D721Med (cell line): Measurements from ENCODE around the gene OBSCN.

Experiments
- DNase-seq: peaks from one replicate; pipeline ENCODE4 v3.0.0; 2011; ENCODE audit warnings: low spot score; ENCODE audit not compliant: insufficient read length
- FAIRE-seq: peaks from 2 replicates; lab custom pipeline; 2011; peaks lifted over from hg19 to GRCh38; lab: Jason Lieb, UNC
- TF ChIP-seq, protein P1 (sequence below): IDR thresholded peaks from 2 replicates; pipeline ENCODE4 v1.5.1; 2012; ENCODE audit warnings: mild to moderate bottlenecking, control low read depth; ENCODE audit not compliant: insufficient read depth; ENCODE audit errors: missing control alignments

Gene OBSCN

DNA sequence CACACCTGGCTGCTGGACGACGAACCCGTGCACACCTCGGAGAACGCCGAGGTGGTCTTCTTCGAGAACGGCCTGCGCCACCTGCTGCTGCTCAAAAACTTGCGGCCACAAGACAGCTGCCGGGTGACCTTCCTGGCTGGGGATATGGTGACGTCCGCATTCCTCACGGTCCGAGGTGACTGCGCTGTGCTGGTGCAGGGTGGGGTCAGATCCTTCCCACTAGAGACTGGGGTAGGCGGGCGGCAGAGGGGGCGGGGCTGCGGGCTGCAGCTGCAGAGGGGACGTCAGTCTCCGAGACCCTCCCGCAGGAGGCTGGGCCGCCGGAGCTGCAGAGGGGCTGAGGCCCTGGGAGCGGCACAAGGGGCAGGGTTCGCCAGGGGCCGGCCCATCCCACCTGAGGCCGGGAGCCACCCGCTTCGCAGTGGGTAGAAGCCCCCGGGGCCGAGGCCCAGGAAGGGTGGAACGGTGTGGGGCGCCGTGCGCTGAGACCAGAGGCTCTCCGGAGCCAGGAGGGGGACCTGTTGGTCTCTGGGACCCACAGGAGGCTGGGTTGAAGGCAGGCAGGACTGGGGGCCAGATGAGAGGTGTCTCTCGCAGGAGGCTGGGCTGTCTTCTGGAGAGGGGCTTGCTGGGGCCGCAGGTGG, 108.2 kb downstream of the OBSCN start:
- FAIRE-seq (no peak), DNase-seq (no peak)
- TF ChIP-seq, protein P1, sequence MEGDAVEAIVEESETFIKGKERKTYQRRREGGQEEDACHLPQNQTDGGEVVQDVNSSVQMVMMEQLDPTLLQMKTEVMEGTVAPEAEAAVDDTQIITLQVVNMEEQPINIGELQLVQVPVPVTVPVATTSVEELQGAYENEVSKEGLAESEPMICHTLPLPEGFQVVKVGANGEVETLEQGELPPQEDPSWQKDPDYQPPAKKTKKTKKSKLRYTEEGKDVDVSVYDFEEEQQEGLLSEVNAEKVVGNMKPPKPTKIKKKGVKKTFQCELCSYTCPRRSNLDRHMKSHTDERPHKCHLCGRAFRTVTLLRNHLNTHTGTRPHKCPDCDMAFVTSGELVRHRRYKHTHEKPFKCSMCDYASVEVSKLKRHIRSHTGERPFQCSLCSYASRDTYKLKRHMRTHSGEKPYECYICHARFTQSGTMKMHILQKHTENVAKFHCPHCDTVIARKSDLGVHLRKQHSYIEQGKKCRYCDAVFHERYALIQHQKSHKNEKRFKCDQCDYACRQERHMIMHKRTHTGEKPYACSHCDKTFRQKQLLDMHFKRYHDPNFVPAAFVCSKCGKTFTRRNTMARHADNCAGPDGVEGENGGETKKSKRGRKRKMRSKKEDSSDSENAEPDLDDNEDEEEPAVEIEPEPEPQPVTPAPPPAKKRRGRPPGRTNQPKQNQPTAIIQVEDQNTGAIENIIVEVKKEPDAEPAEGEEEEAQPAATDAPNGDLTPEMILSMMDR = no peak

DNA sequence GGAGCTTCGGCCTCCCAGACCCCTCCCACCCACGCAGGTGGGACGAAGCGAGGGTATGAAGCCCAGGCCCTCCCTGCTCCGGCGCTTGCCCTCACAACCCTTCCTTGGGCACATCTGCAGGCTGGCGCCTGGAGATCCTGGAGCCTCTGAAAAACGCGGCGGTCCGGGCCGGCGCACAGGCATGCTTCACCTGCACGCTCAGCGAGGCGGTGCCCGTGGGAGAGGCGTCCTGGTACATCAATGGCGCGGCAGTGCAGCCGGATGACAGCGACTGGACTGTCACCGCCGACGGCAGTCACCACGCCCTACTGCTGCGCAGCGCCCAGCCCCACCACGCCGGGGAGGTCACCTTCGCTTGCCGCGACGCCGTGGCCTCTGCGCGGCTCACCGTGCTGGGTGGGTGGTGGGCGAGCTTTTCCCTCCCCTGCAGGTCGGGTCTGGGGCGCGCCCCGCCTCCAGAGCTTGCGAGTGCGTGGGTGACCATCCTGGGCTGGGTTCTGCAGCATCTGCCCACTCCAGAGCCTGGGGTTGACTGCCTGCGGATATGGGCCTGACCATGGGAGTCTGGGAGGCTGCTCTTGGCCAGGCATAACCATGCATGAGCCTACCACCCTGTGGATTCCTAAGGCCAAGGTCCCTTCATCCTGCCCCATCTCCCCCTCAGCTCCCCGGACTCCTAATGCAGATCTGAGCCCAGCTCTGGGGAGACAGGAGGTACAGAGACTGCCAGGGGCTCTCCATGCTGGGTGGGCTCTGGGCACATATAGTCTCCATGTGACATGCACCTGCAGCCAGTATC, 108.9 kb downstream of the OBSCN start:
- no peak for FAIRE-seq
- DNase-seq = no peak
- TF ChIP-seq, protein P1 = no peak

DNA sequence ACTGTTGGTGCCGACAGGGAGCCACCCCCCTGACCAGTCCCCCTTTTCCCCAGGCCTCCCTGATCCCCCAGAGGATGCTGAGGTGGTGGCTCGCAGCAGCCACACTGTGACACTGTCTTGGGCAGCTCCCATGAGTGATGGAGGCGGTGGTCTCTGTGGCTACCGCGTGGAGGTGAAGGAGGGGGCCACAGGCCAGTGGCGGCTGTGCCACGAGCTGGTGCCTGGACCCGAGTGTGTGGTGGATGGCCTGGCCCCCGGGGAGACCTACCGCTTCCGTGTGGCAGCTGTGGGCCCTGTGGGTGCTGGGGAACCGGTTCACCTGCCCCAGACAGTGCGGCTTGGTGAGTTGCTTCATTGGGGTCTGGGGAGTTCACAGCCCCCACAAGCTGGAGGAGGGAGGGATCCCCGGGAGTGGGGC, 109.6 kb downstream of the OBSCN start:
- DNase-seq (no peak), FAIRE-seq (no peak)
- TF ChIP-seq, protein P1 = no peak

DNA sequence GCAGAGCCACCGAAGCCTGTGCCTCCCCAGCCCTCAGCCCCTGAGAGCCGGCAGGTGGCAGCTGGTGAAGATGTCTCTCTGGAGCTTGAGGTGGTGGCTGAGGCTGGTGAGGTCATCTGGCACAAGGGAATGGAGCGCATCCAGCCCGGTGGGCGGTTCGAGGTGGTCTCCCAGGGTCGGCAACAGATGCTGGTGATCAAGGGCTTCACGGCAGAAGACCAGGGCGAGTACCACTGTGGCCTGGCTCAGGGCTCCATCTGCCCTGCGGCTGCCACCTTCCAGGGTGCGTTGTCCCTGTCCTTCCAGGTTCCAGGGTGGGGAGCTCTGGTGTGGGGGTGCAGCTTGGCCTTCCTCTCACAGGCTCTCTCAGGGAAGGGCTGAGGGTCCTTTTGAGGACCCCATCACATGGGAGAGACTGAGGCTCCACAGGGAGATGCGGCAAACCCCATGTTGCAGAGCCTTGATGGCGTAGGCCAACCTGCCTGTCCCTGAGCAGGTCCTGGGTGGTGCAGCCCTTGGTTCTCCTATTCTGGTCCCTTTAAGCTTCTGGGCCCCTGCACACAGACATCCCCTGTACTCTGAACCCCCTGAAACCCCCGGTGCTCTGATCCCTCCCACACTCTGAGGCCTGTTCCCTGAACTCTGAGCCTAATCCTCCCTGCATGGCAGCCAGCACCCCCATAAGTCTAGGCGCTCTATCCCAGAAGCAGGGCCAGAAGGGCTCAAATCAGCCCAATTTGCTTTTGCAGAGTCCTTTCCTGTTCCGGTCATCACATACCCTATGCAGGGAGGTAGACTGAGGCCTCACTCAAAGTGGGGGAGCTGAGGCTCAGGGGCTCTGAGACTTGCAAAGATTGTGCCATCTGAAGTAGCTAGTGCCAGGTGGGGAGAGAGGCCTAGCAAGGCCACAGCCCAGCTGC, 110.3 kb downstream of the OBSCN start:
- DNase-seq (no peak), FAIRE-seq (no peak)
- TF ChIP-seq, protein P1 = no peak

DNA sequence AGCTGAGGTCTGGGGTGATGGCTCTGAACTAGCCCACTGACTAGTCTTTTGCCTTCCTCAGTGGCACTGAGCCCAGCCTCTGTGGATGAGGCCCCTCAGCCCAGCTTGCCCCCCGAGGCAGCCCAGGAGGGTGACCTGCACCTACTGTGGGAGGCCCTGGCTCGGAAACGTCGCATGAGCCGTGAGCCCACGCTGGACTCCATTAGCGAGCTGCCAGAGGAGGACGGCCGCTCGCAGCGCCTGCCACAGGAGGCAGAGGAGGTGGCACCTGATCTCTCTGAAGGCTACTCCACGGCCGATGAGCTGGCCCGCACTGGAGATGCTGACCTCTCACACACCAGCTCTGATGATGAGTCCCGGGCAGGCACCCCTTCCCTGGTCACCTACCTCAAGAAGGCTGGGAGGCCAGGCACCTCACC, 111.0 kb downstream of the OBSCN start:
- FAIRE-seq = no peak

DNA sequence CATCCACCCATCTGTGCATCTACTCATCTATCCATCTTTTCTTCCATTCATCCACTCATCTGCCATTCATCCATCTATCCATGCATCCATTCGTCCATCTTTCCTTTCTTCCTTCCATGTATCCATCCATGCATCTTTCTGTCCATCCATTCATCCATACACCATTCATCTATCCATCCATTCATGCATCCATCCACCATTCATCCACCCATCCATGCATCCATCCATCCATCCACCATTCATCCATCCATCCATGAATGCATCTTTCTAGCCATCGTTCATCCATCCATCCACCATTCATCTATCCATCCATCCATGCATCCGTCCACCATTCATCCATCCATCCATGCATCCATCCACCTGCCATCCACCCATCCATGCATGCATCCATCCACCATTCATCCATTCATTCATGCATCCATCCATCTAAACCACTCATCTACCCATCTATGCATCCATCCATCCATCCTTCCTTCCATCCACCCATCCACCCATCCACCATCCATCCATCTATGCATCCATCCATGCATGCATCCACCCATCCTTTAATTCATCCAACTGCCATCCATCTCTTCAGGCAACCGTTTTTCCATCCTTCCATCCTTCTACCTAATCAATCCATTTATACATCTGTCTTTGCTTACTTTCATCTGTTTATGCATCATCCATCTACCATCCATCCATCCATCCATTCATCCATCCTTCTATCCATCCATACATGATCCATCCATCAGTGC, 111.7 kb downstream of the OBSCN start:
- TF ChIP-seq, protein P1 = no peak
- no peak for FAIRE-seq
- DNase-seq = no peak

More for the DNA sequence above, 111.0 kb downstream of the OBSCN start:
- no peak for DNase-seq
- TF ChIP-seq, protein P1 = no peak
